Hindlimb muscle (tissue), 1 donor: ENCODE data around the gene NFATC2IP. TPM values are rescaled to one million over a fixed set of nuclear protein-coding genes. Genes with fewer than 3 reads are reported as not detected.
"Not testable (repeated sequence)": the region's sequence is repeated elsewhere in the genome, so short reads cannot be mapped to it uniquely, and the experiment has no call there.

Experiments
- DNase-seq: peaks from one replicate; pipeline ENCODE4 v3.0.0-alpha.2; 2013
- polyA plus RNA-seq: library from polyadenylated mRNA; unstranded; fragments of 120-200 nt; gene quantifications from one replicate; pipeline ENCODE4 v1.2.1, GENCODE V29; 2013; ENCODE audit not compliant: insufficient read length

NFATC2IP gene
- polyA plus RNA-seq, 1 donor: 29.1 TPM

GRCh38 chr16:28926284-28926683 lies 24.5 kb upstream of the NFATC2IP start:
- not testable (repeated sequence) for DNase-seq

DNA sequence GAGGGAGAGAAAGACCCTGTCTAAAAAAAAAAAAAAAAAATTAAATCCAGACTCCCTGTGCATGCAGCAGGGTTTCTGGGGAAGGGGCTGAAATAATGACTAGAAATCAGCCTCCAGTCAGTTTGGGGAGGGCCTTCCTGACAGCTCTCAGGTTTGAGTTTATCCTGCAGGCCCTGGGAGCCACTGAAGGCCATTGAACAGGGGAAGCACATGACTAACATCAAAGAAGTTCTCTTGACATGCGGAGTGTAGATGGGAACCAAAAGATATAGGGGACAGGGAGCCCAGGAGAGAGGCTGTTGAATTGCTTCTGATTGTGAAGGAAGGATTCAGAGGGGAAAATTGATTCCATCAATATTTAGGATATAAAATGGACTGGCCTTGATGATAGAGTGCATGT lies 22.9 kb upstream of the NFATC2IP start:
- no peak for DNase-seq

GRCh38 chr16:28930203-28930602 lies 20.5 kb upstream of the NFATC2IP start:
- no peak for DNase-seq

GRCh38 chr16:28930652-28931051 lies 20.1 kb upstream of the NFATC2IP start:
- no peak for DNase-seq

DNA sequence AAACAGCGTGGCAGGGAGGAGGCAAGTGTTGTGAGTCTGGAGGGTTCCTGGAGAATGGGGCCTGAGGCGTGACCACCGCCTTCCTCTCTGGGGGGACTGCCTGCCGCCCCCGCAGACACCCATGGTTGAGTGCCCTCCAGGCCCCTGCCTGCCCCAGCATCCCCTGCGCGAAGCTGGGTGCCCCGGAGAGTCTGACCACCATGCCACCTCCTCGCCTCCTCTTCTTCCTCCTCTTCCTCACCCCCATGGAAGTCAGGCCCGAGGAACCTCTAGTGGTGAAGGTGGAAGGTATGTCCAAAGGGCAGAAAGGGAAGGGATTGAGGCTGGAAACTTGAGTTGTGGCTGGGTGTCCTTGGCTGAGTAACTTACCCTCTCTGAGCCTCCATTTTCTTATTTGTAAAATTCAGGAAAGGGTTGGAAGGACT lies 18.9 kb upstream of the NFATC2IP start, which contains the start of gene CD19:
Gene CD19 (plus strand): TSS at position 171 of the 425 bp plus-strand sequence. CDS start 30 bp downstream, at position 201.
- DNase-seq: no peak

GRCh38 chr16:28932339-28933141 lies 18.2 kb upstream of the NFATC2IP start:
- no peak for DNase-seq

- no peak for DNase-seq
Observed at GRCh38 chr16:28933171-28933570, 17.6 kb upstream of the NFATC2IP start.

- DNase-seq: no peak
Observed at GRCh38 chr16:28935346-28935745, 15.4 kb upstream of the NFATC2IP start.

DNA sequence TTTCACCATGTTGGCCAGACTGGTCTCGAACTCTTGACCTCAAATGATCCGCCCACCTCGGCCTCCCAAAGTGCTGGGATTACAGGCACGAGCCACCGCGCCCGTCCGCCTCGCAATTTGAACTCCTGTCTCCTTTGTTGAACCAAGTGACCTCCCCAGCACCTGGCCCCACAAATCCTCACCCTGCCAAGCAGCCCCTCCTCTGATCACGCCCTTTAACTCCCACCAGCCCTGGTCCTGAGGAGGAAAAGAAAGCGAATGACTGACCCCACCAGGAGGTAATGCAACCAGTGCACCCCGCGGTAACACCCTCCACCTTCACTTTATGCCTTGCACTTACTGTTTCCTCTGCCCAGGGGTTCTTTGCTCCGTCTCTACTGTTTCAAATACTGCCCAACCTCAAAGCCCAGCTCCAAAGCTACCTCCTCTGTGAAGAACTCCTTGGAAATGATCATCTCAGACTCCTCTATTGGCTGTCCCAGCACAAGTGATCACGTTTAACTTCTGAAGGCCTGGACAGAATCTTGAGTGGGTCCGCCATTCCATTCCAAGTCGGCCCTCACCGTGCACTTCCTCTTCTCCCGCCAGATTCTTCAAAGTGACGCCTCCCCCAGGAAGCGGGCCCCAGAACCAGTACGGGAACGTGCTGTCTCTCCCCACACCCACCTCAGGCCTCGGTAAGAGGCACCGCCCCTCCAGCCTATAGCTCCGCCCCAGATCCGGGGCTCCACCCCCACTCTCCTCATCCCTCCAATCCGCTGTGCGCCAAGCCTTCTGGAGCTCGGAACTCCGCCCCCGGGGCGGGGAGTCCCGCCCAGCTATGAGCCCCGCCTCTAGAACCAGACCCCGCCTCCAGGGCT lies 14.6 kb upstream of the NFATC2IP start:
- peak; percentile 46 for DNase-seq

DNA sequence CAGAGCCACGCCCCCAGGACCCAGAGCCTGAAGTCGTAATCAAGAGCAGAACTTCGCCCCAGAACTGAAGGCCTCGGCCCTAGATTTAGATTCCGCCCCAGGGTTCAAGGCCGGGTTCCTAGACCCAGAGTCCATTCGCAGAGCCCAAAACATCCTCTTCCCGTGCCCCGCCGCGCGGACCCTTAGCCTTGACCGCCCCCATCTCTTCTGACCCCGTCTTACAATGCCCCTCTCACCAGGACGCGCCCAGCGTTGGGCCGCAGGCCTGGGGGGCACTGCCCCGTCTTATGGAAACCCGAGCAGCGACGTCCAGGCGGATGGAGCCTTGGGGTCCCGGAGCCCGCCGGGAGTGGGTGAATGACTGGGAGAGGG lies 14.0 kb upstream of the NFATC2IP start:
- no peak for DNase-seq

GRCh38 chr16:28937222-28937876 lies 13.4 kb upstream of the NFATC2IP start:
- DNase-seq: no peak

DNA sequence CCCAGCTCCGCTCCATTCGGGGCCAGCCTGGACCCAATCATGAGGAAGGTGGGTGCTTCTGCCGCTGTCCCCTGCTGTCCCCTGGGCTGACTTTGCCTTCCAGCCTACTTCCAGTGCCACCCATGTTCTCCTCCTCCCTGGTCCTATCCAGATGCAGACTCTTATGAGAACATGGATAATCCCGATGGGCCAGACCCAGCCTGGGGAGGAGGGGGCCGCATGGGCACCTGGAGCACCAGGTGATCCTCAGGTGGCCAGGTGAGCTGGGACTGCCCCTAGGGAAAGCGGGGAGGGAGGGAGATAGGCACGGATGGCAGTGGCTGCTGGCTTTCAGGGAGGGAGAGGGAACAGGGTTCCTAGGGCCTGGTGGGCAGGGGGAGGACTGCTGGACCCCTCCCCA lies 12.0 kb upstream of the NFATC2IP start:
- DNase-seq: no peak

- DNase-seq: not testable (repeated sequence)
Observed at GRCh38 chr16:28939825-28940224, 10.9 kb upstream of the NFATC2IP start.

- no peak for DNase-seq
Observed at GRCh38 chr16:28943281-28943680, 7.5 kb upstream of the NFATC2IP start.

- no peak for DNase-seq
Observed at GRCh38 chr16:28946681-28947080, 4.1 kb upstream of the NFATC2IP start.

DNA sequence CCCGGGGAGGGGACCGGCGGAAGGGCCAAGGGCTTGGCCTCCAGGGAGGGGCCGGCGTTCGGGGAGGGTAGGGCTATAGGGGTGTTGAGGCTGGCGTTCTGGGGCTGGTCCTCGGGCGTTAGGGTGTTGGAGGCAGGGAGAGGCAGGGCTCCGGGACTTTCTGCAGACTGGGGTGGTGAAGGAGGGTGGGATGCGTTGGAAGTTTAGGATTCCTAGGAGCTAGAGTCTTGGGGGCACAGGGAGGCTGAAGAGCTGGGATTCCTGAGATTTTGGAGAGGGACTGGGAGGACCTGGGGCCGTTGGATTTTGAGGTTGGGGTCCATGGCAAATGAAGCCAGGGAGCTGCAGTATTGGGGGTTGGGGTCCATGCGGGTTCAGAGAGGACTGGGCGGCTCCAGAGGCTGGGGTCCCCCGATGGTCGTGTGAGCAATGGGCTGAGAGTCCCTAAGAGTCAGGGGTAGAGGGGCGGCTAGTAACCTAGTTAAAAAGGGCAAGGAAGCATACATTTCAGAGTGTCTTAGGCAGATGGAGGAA lies 740 bp downstream of the NFATC2IP start:
- DNase-seq: no peak

DNA sequence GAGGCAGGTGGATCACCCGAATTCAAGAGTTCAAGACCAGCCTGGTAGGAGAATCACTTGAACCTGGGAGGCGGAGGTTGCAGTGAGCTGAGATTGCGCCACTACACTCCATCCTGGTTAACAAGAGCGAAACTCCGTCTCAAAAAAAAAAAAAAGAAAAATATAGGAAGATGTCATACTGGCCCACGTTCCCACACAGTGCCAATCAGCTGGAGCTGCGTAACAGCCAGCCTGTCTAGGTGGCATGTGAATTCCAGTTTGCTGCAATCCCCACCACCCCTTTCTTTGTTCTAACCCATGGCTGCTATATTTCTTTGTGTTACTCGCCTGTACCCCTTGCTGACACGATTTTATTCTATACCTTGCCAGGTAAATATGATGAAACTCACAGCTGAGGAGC lies 7.5 kb downstream of the NFATC2IP start:
- DNase-seq: no peak

DNA sequence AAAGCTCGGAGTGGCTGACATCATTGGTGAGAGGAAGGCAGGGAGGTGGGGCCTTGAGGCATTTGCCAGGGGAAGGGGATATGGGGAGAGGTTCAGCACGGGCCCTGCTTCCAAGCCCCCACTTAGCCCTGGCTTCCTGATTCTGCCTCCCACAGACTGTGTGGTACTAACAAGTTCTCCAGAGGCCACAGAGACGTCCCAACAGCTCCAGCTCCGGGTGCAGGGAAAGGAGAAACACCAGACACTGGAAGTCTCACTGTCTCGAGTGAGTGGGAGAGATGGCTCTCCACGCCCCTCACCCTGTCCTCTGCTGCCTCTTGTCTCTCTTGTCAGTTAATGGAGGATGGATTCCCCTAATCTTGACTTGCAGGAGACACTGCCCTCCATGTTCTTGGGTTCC lies 8.1 kb downstream of the NFATC2IP start:
- DNase-seq: no peak

GRCh38 chr16:28964072-28964471 lies 13.3 kb downstream of the NFATC2IP start:
- no peak for DNase-seq

GRCh38 chr16:28964496-28964895 lies 13.8 kb downstream of the NFATC2IP start:
- no peak for DNase-seq

DNA sequence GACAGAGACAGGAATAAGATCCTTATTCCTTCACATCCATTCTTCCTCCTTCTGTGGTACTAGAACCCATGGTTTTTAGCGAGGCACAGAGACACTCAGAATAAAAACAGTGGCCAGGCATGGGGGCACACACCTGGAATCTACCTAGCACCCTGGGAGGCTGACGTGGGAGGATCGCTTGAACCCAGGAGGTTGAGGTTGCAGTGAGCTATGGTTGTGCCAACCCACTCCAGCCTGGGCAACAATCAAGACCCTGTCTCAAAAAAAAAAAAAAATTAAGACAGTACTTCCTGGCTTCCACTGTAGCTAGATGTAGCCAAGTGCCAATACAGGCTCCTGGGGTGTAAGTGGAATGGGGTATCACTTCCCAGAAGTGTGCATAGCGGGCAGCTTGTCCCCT lies 16.4 kb downstream of the NFATC2IP start:
- no peak for DNase-seq

- DNase-seq: not testable (repeated sequence)
Observed at GRCh38 chr16:28969696-28970095, 19.0 kb downstream of the NFATC2IP start.

DNA sequence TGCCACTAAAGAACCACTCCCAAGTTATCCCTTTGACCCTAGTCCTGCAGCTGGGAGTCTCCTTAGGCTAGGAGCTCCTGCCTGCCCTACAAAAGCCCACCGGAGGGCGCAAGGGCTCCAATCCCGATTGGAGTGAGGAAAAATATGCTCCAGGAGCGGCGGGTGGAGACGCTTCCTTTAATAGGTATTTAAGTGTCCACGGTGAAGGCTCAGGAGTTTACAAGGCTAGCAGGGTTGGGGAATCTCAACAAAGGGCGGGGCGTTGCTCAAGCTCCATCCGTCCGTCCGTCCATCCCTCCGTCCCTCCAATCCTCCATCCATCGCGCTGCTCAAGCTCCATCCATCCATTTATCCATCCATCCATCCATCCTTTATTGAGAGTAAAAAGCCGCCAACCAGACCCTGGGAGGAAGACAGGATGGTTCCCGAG lies 23.3 kb downstream of the NFATC2IP start:
- peak; percentile 48 for DNase-seq
